IPS DF 19.7 (cell line): ENCODE measurements around the gene SPTBN4.
A peak's percentile ranks its signal among the peaks of the same experiment; 100 is the strongest.
"Not testable (repeated sequence)": the region's sequence is repeated elsewhere in the genome, so short reads cannot be mapped to it uniquely, and the experiment has no call there.

ENCODE experiments used
- DNase-seq: peaks from one replicate; pipeline ENCODE4 v3.0.0-alpha.2; 2013; ENCODE audit warnings: low read depth, low spot score

Gene SPTBN4

DNA sequence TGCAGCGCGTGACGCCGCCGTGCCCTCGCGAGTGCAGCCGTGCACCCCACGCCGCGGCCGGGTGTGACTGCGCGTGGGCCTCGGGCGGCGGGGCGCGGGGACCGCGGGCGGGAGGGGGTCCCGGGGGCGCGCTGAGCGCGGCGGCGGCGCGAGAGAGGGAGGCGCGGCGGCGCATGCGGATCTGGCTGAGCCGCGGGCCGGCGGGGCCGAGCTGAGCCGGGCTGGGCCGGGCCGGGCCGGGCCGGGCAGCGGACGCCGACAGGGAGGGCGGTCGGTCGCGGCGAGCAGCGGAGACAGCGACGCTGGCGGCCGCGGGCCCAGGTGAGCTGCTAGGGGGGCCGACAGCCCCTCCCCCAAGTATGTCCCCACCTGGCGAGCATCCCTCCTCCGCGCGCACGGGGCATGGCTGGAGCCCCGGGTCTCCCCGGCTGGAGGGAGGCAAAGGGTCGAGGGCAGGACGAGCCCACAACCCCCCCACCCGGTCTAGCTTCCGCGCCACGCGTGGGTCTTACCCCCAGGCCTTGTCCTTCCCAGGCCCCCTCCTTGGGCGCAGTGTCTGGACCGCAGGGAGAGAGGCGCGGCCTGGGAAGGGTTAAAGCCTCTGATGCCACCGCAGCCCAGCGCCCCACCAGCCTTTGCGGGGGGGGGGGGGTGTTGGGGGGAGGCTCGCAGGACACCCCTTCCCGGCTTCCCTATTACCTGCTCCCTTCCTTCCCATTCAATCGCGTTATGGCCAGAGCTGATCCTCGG is at the start of gene SPTBN4:
Gene SPTBN4 (plus strand): TSS at position 17 of the 750 bp plus-strand sequence. CDS start 5,621 bp downstream, outside the sequence.
- DNase-seq: no peak

DNA sequence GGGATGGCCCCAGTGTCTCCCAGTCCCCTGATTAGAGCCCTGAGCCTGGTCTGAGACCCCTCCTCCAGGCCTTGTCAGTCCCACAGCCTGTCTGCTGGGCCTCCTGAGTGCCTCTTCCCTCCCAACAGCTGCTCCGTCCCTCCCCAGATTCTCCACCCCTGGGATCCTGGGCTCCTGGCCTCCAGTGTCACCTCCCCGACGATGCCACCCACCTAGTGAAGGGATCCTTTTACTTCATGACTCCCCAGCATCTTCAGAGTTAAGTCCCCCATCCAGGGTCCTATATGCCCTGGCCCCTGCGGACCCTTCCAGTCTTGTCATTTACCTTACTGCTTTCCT is 49.2 kb upstream of the SPTBN4 start:
- no peak for DNase-seq

DNA sequence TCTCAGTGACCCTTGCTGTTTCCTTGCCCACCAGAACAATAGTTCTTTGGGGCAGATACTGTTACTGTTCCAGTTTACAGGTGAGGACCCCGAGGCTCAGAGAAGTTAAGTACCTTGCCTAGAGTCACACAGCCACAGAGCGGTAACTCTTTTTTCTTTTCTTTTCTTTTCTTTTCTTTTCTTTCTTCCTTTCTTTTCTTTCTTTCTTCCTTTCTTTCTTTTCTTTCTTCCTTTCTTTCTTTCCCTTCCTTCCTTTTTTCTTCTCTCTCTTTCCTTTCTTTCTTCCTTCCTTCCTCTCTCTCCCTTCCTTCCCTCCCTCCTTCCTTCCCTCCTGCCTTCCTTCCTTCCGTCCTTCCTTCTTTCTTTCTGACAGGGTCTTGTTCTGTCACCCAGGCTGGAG is 48.8 kb upstream of the SPTBN4 start:
- DNase-seq: no peak

DNA sequence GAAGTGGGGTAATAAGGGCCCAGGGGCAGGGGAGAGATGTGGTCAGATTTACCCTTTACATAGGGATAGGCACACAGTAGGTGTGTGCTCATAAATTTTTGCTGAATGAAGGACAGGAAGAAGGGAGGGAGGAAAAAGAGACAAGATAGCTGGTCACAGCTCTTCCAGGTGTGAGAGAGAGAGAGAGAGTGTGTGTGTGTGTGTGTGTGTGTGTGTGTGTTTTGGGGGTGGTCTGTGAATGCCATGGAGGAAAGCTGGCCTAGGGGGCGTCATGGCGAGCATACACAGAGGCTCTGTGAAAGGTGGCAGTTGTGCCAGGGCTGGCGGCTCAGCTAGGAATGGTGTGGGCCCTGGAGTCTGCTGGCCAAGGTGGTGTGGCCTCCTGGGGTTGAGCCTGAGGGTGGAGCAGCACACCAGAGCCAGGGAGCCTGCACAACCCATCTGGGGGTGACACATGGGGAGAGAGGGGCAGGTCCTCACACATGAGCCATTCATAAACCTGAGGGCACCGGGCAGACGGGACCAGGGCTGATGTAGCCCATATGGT is 47.7 kb upstream of the SPTBN4 start:
- DNase-seq: no peak

DNA sequence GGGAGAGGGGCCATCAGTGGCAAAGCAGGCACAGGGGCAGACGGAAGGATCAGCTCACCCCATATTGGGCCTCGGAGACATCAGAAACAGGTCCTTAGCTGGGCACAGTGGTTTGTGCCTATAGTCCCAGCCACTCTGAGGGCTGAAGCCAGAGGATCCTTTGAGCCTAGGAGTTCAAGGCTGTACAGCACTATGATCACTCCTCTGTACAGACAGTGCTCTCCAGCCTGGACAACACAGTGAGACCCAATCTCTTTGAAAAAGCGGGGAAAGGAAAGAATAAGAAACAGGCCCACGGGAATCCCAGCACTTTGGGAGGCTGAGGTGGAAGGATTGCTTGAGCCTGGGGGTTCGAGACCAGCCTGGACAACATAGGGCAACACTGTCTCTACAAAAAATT is 47.0 kb upstream of the SPTBN4 start:
- no peak for DNase-seq

GRCh38 chr19:40420451-40420765 is 46.4 kb upstream of the SPTBN4 start:
- no peak for DNase-seq

- no peak for DNase-seq
These were observed 45.7 kb upstream of the SPTBN4 start for GRCh38 chr19:40420766-40421765.

- no peak for DNase-seq
These were observed 44.6 kb upstream of the SPTBN4 start for GRCh38 chr19:40421993-40422747.

DNA sequence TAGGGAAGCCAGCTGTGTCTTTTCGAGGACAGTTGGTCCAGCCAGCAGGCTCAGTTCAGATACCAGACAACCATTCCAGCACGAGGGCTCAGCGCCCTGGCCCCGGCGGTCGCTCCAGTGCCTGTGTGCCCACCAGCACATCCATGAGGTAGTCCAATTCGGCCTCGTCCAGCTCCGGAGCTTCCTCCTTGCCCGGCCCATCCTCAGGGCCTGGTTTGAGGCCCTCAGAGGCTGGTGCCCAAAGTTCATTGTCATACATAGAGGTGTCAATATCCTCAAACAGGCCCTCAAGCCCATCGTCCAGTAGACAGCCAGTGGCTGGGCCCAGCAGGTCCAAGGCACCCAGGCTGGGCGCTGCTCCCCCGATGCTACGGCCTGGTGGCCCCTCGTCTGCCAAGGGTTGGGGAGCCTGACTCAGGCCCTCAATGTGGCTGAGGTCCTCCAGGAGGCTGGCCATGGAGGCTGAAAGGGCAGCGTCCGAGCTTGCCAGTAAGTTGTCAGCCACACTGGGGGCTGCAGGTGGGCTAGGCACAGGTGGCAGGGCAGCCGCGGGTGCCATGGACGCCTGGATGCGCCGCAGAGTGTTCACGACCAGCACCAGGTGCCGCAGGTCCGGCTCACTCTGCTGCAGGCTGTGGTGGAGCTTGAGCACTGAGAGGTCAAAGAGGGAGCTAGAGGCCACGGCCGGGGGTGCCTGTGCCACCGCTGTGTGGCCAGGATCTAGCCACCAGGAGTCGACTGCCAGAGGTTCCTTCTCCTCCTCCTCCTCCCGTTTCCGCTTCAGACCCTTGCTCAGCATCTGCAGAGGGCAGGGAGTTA is 43.8 kb upstream of the SPTBN4 start:
- DNase-seq: no peak

DNA sequence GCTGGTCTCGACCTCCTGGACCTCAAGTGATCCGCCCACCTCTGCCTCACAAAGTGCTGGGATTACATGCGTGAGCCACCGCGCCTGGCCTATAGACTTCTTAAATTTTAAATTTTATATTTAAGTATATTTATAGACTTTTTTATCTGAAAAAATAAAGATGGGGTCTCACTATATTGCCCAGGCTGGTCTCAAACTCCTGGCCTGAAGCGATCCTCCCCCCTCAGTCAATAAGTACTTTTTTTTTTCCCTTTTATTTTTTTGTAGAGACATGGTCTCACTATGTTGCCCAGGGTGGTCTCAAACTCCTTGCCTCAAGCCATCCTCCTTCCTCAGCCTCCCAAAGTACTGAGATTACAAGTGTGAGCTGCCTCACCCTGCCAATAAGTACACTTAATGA is 42.9 kb upstream of the SPTBN4 start:
- DNase-seq: no peak

DNA sequence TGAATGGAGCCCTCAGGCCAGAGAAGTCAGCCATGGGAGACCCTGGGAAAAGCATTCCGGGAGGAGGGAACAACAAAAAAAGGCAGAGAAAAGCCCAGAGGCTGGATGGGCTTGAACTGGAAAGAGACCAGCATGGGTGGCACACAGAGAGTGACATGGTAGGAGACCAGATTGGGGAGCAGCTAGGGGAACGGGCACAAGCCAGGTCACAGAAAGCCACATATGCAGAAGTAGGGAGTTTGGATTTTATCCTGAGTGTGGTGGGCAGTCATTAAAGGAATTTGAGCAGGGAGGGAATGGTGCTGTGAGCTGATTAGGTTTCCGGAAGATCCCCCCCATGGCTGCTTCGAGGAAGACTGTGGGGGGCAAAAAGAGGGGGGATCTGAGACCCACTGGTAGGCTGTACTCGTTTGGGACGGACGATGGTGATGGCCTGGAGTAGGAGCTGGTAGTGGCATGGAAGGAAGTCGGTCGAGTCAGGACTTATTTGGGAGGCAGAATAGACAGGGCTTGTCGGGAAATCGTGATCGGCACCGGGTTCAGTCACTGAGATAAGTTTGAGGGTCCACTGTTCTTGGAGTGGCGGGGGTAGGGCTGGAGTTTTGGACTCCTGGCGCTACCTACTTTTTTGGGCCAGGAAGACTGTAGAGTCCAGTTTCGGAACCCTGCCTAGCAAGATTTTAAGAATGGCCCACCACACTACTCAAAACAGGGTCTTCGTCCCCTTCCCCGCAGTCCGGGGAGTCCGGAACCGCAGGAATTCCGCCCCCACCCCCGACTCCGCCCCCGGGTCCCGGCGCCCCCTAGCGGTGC is 42.0 kb upstream of the SPTBN4 start:
- DNase-seq: no peak

DNA sequence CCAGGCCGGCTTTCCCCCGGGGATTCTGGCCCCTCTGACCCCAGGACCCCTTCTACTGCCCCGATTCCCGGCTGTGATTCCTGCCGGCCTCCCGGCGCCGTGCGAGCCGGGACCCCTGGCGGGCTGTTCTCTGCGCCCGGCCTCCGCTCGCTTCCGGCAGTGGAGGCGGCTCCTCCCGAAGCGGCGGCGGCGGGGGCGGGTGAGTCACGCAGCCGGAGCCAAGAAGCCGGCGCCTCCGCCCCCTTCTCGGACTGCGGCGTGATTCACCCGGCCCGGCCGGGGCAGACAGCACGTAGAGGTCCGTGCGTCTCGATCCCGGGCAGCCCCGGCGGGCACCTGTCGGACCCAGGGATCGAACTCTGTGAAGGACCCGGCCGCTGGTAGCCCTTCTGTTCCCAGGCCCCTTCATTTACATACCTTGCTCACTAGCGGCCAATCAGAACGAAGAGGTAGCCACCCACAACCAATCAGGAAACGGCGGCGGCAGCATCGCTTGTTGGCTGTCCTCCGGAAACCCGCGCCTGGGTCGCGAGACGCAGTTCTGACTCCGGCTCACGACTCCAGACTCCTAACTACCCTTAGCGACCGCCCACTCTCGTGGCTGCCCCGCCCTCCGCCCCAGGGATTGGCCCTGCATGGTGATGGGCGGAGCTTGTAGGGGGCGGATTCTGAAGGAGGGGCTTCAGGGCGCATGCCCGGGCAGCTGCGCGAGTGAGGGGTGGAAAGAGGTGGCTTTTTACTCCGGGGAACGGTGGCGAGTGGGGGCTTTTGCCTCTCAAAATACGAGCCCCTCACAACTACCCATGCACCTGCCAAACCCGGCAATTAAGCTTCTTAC is 41.1 kb upstream of the SPTBN4 start, which contains the start of gene SERTAD1:
Gene SERTAD1 (minus strand): TSS at position 543 of the 838 bp plus-strand sequence. CDS start 2,446 bp downstream, outside the sequence.
- peak; percentile 97 for DNase-seq

- DNase-seq: not testable (repeated sequence)
These were observed 38.6 kb upstream of the SPTBN4 start for GRCh38 chr19:40428197-40428596.

- DNase-seq: not testable (repeated sequence)
These were observed 36.6 kb upstream of the SPTBN4 start for GRCh38 chr19:40430242-40430641.

DNA sequence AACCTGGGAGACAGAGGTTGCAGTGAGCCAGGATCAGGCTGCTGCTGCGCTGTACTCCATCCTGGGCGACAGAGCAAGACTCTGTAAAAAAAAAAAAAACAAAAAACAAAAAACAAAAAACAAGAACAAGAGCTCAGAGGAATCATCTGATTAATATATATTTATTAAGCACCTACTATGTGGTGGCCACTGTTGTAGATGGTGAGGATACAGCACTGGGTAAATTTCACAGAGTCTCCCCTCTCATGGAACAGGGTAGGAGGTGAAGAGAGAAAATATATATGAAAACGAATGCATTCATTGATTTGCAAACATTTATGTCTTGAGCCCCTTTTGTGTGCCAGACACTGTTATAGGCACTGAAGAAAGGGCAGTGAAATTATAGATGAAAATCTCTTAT is 35.1 kb upstream of the SPTBN4 start:
- DNase-seq: no peak

- not testable (repeated sequence) for DNase-seq
These were observed 34.0 kb upstream of the SPTBN4 start for GRCh38 chr19:40432760-40433159.

- no peak for DNase-seq
These were observed 33.2 kb upstream of the SPTBN4 start for GRCh38 chr19:40433391-40434216.

DNA sequence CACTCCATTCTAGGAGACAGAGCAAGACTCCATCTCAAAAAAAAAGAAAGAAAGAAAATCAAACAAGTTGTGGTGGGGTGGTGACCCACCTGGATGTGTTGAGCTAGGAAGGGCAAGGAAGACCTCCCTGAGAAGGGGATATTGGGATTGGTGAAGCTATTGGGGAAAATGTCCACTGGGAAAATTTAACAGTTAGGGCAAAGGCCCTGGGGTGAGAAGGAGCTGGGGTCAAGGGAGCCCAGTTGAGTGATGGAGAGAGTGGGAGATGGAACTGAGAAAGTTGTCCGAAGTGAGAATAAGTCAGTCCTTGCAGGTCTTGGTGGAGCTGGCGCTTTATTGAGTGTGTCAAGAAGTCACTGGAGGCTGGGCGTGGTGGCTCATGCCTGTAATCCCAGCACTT is 28.5 kb upstream of the SPTBN4 start:
- no peak for DNase-seq
